Activated CD4-positive, alpha-beta memory T cell treated with anti-CD3 and anti-CD28 coated beads, Interleukin-2, amount 10 ng/mL, durations not matched to agents 7 days and 5 days (primary cell): ENCODE results near the gene ST13. TPM values are rescaled to one million over a fixed set of nuclear protein-coding genes. Genes with fewer than 3 reads are reported as not detected.
"Not testable (repeated sequence)": the region's sequence is repeated elsewhere in the genome, so short reads cannot be mapped to it uniquely, and the experiment has no call there.

Experiments used
- CTCF ChIA-PET: fragments of 350-600 bp; sonication (Branson Sonifier 250); formaldehyde crosslinking; loops from one replicate; lab custom pipeline; 2021; ENCODE audit warnings: antibody characterized with exemption, inconsistent platforms; lab: Charles Lee
- POLR2A ChIA-PET: fragments of 350-600 bp; sonication (Branson Sonifier 250); formaldehyde crosslinking; loops from one replicate; lab custom pipeline; 2021; ENCODE audit warnings: antibody characterized with exemption; lab: Charles Lee
- DNase-seq: peaks from one replicate; pipeline ENCODE4 v3.0.0-alpha.2; 2020
- H3K27ac Mint-ChIP-seq: one replicate; pipeline ENCODE4 v1.8.0; 2021; ENCODE audit warnings: mild to moderate bottlenecking, mixed read lengths
- H3K27me3 Mint-ChIP-seq: one replicate; pipeline ENCODE4 v1.8.0; 2021; ENCODE audit warnings: mixed read lengths
- H3K36me3 Mint-ChIP-seq: one replicate; pipeline ENCODE4 v1.8.0; 2021; ENCODE audit warnings: low read depth, mixed read lengths
- H3K4me1 Mint-ChIP-seq: one replicate; pipeline ENCODE4 v1.8.0; 2021; ENCODE audit warnings: mixed read lengths
- H3K4me3 Mint-ChIP-seq: one replicate; pipeline ENCODE4 v1.8.0; 2021; ENCODE audit warnings: mild to moderate bottlenecking, mixed read lengths
- H3K9me3 Mint-ChIP-seq: one replicate; pipeline ENCODE4 v1.8.0; 2021; ENCODE audit warnings: mixed read lengths
- total RNA-seq, 2 experiments: library from RNA; stranded (reverse); gene quantifications; one replicate each; pipeline ENCODE4 v1.2.3, GENCODE V29; 2021

ST13 gene
- total RNA-seq, 2 experiments from 2014 or later: 138 to 142 TPM

- no peak for DNase-seq
- no peak overlapping the region for H3K4me3 Mint-ChIP-seq
- no peak overlapping the region for H3K27ac Mint-ChIP-seq
- CTCF ChIA-PET: interaction anchor here (0.5 to 1.7 kb wide), 4 partner anchors 10 to 371 kb away, joined by 3 to 11 read pairs (median 4); partner anchors contain the start of genes ST13 and XPNPEP3
- POLR2A ChIA-PET: interaction anchor here (0.5 to 3.0 kb wide), 3 partner anchors 8 to 191 kb away, joined by 3 to 12 read pairs (median 4); partner anchors contain the start of genes ST13 and XPNPEP3
- peaks cover 7% of the 10 kb centered on the region for H3K36me3 Mint-ChIP-seq
- H3K27me3 Mint-ChIP-seq: no peaks in the 10 kb centered on the region
- no peaks in the 10 kb centered on the region for H3K9me3 Mint-ChIP-seq
- H3K4me1 Mint-ChIP-seq: peaks cover 13% of the 10 kb centered on the region
Measured at GRCh38 chr22:40867109-40867508, 10.7 kb upstream of the ST13 start.

- peaks cover 8% of the 10 kb centered on the region for H3K36me3 Mint-ChIP-seq
- H3K9me3 Mint-ChIP-seq: no peaks in the 10 kb centered on the region
- CTCF ChIA-PET: no interaction called here
- H3K27ac Mint-ChIP-seq: no peak overlapping the region
- H3K4me3 Mint-ChIP-seq: no peak overlapping the region
- POLR2A ChIA-PET: interaction anchor here (1.2 kb wide), 1 partner anchor 27 kb away, joined by 3 read pairs; no protein-coding TSS in a partner anchor
- peaks cover 29% of the 10 kb centered on the region for H3K4me1 Mint-ChIP-seq
- H3K27me3 Mint-ChIP-seq: no peaks in the 10 kb centered on the region
- DNase-seq: no peak
Measured at GRCh38 chr22:40862537-40862936, 6.1 kb upstream of the ST13 start.

GRCh38 chr22:40862013-40862412, 5.6 kb upstream of the ST13 start, which contains the start of gene DNAJB7:
TSS of gene DNAJB7 (minus strand) at chr22:40862113. CDS start at chr22:40861994, 119 bp downstream.
- no peak for DNase-seq
- Mint-ChIP-seq H3K4me1 (peaks cover 32% of the 10 kb centered on the region), H3K9me3 (no peaks in the 10 kb centered on the region), H3K27ac (no peak within 1 kb of the TSS), H3K4me3 (no peak within 1 kb of the TSS), H3K27me3 (no peaks in the 10 kb centered on the region), H3K36me3 (peaks cover 8% of the 10 kb centered on the region)
- ChIA-PET POLR2A (interaction anchor here (0.7 to 1.2 kb wide), 2 partner anchors 12 to 28 kb away, joined by 3 read pairs; no protein-coding TSS in a partner anchor), CTCF (interaction anchor here (1.0 kb wide), 1 partner anchor 42 kb away, joined by 3 read pairs; no protein-coding TSS in a partner anchor)

- peaks cover 11% of the 10 kb centered on the region for H3K36me3 Mint-ChIP-seq
- H3K27me3 Mint-ChIP-seq: no peaks in the 10 kb centered on the region
- H3K27ac Mint-ChIP-seq: peak overlapping the region; percentile 99
- peaks cover 48% of the 10 kb centered on the region for H3K4me1 Mint-ChIP-seq
- ChIA-PET POLR2A (interaction anchor here (0.7 to 4.3 kb wide), 18 partner anchors 10 to 611 kb away, joined by 3 to 31 read pairs (median 5); partner anchors contain the start of genes ACO2, EP300, MRTFA and PHF5A), CTCF (interaction anchor here (0.8 to 3.5 kb wide), 10 partner anchors 10 to 211 kb away, joined by 3 to 20 read pairs (median 4); no protein-coding TSS in a partner anchor)
- peak overlapping the region; percentile 95 for H3K4me3 Mint-ChIP-seq
- no peaks in the 10 kb centered on the region for H3K9me3 Mint-ChIP-seq
- no peak for DNase-seq
Measured at GRCh38 chr22:40857309-40857855, 943 bp upstream of the ST13 start.

GRCh38 chr22:40855979-40856512, 393 bp downstream of the ST13 start:
- Mint-ChIP-seq H3K27me3 (no peaks in the 10 kb centered on the region), H3K4me1 (peaks cover 53% of the 10 kb centered on the region), H3K4me3 (peak overlapping the region; percentile 95), H3K36me3 (peaks cover 8% of the 10 kb centered on the region), H3K9me3 (no peaks in the 10 kb centered on the region), H3K27ac (peak overlapping the region; percentile 99)
- ChIA-PET CTCF (interaction anchor here (0.6 to 3.5 kb wide), 8 partner anchors 11 to 508 kb away, joined by 3 to 20 read pairs (median 7); no protein-coding TSS in a partner anchor), POLR2A (interaction anchor here (0.7 to 4.3 kb wide), 10 partner anchors 11 to 430 kb away, joined by 3 to 31 read pairs (median 8); partner anchors contain the start of genes EP300, RANGAP1, RBX1 and SLC25A17)
- peak; percentile 50 for DNase-seq

- DNase-seq: no peak
- H3K27me3 Mint-ChIP-seq: no peaks in the 10 kb centered on the region
- CTCF ChIA-PET: interaction anchor here (1.0 to 2.0 kb wide), 2 partner anchors 24 to 172 kb away, joined by 3 to 11 read pairs; no protein-coding TSS in a partner anchor
- peak overlapping the region; percentile 99 for H3K27ac Mint-ChIP-seq
- peaks cover 53% of the 10 kb centered on the region for H3K4me1 Mint-ChIP-seq
- peak overlapping the region; percentile 95 for H3K4me3 Mint-ChIP-seq
- H3K9me3 Mint-ChIP-seq: no peaks in the 10 kb centered on the region
- H3K36me3 Mint-ChIP-seq: peaks cover 9% of the 10 kb centered on the region
- POLR2A ChIA-PET: interaction anchor here (0.7 to 4.3 kb wide), 6 partner anchors 12 to 591 kb away, joined by 3 to 31 read pairs (median 8); partner anchors contain the start of genes RBX1, SLC25A17 and TOB2
Measured at GRCh38 chr22:40855071-40855978, 1.1 kb downstream of the ST13 start.

GRCh38 chr22:40853961-40854360, 2.5 kb downstream of the ST13 start:
- Mint-ChIP-seq H3K4me3 (no peak overlapping the region), H3K27ac (no peak overlapping the region), H3K36me3 (peaks cover 16% of the 10 kb centered on the region), H3K27me3 (no peaks in the 10 kb centered on the region), H3K9me3 (no peaks in the 10 kb centered on the region), H3K4me1 (peaks cover 50% of the 10 kb centered on the region)
- ChIA-PET CTCF (no interaction called here), POLR2A (interaction anchor here (4.3 kb wide), 1 partner anchor 35 kb away, joined by 31 read pairs; the partner anchor contains the start of gene SLC25A17)
- DNase-seq: no peak

- ChIA-PET CTCF (no interaction called here), POLR2A (interaction anchor here (0.6 kb wide), 2 partner anchors 16 to 29 kb away, joined by 3 to 4 read pairs; no protein-coding TSS in a partner anchor)
- Mint-ChIP-seq H3K4me3 (no peak overlapping the region), H3K27me3 (no peaks in the 10 kb centered on the region), H3K4me1 (peaks cover 46% of the 10 kb centered on the region), H3K27ac (no peak overlapping the region), H3K36me3 (peaks cover 19% of the 10 kb centered on the region), H3K9me3 (no peaks in the 10 kb centered on the region)
- no peak for DNase-seq
Measured at GRCh38 chr22:40853333-40853732, 3.1 kb downstream of the ST13 start.

GRCh38 chr22:40845816-40846215, 10.6 kb downstream of the ST13 start:
- H3K4me3 Mint-ChIP-seq, H3K9me3 Mint-ChIP-seq, DNase-seq, H3K27me3 Mint-ChIP-seq, H3K4me1 Mint-ChIP-seq, H3K27ac Mint-ChIP-seq, POLR2A ChIA-PET, CTCF ChIA-PET: not testable (repeated sequence)
- H3K36me3 Mint-ChIP-seq: peaks cover 56% of the 10 kb centered on the region

GRCh38 chr22:40844951-40845350, 11.5 kb downstream of the ST13 start:
- Mint-ChIP-seq H3K4me1 (peaks cover 6% of the 10 kb centered on the region), H3K36me3 (peaks cover 60% of the 10 kb centered on the region), H3K27ac (no peak overlapping the region), H3K4me3 (no peak overlapping the region), H3K27me3 (no peaks in the 10 kb centered on the region), H3K9me3 (no peaks in the 10 kb centered on the region)
- no peak for DNase-seq
- CTCF ChIA-PET: no interaction called here
- POLR2A ChIA-PET: no interaction called here

- Mint-ChIP-seq H3K36me3 (peaks cover 58% of the 10 kb centered on the region), H3K9me3 (no peaks in the 10 kb centered on the region), H3K27me3 (no peaks in the 10 kb centered on the region), H3K27ac (no peak overlapping the region), H3K4me3 (no peak overlapping the region), H3K4me1 (peaks cover 13% of the 10 kb centered on the region)
- CTCF ChIA-PET: interaction anchor here (0.6 to 2.2 kb wide), 2 partner anchors 84 to 156 kb away, joined by 3 to 7 read pairs; no protein-coding TSS in a partner anchor
- DNase-seq: no peak
- POLR2A ChIA-PET: interaction anchor here (0.7 kb wide), 1 partner anchor 37 kb away, joined by 3 read pairs; no protein-coding TSS in a partner anchor
Measured at GRCh38 chr22:40838486-40838885, 18.0 kb downstream of the ST13 start.

GRCh38 chr22:40834619-40835018, 21.8 kb downstream of the ST13 start:
- H3K27ac Mint-ChIP-seq: no peak overlapping the region
- CTCF ChIA-PET: interaction anchor here (0.6 kb wide), 1 partner anchor 93 kb away, joined by 3 read pairs; no protein-coding TSS in a partner anchor
- no peak overlapping the region for H3K4me3 Mint-ChIP-seq
- POLR2A ChIA-PET: no interaction called here
- H3K27me3 Mint-ChIP-seq: no peaks in the 10 kb centered on the region
- peaks cover 13% of the 10 kb centered on the region for H3K4me1 Mint-ChIP-seq
- peaks cover 53% of the 10 kb centered on the region for H3K36me3 Mint-ChIP-seq
- DNase-seq: no peak
- no peaks in the 10 kb centered on the region for H3K9me3 Mint-ChIP-seq
